ENCODE measurements around the gene ELMOD3. TPM values are rescaled to one million over a fixed set of nuclear protein-coding genes. Genes with fewer than 3 reads are reported as not detected.

ELMOD3 gene
- total RNA-seq, 2 experiments from 2014 or later, result 14.0 to 14.9 TPM

Other genes starting within 250 kb of the ELMOD3 start
- gene TCF7L1, start 221.4 kb upstream of the ELMOD3 start, total RNA-seq, result not detected
- 10 to 100 TPM; 82.2 to 85.4 TPM for gene TGOLN2, start 26.8 kb upstream of the ELMOD3 start, total RNA-seq
- gene RETSAT, start 241 bp upstream of the ELMOD3 start, total RNA-seq, result 10 to 100 TPM; 32.1 to 34.0 TPM
- gene CAPG, start 55.6 kb downstream of the ELMOD3 start, total RNA-seq, result 10 to 100 TPM; 23.4 to 23.7 TPM
- gene SH2D6, start 63.9 kb downstream of the ELMOD3 start, total RNA-seq, result under 1 TPM; 0.36 to 0.88 TPM
- gene MAT2A, start 184.4 kb downstream of the ELMOD3 start, total RNA-seq, result 100 to 1,000 TPM; 396 to 417 TPM
- gene GGCX, start 206.7 kb downstream of the ELMOD3 start, total RNA-seq, result 10 to 100 TPM; 23.2 to 24.1 TPM
- 10 to 100 TPM; 86.8 to 96.8 TPM for gene VAMP8, start 222.8 kb downstream of the ELMOD3 start, total RNA-seq
- 10 to 100 TPM; 24.4 to 25.7 TPM for gene VAMP5, start 229.7 kb downstream of the ELMOD3 start, total RNA-seq
- gene RNF181, start 241.0 kb downstream of the ELMOD3 start, total RNA-seq, result 100 to 1,000 TPM in 1 of 2 experiments, 10 to 100 TPM in 1; 98.9 to 104 TPM
- gene TMEM150A, start 247.9 kb downstream of the ELMOD3 start, total RNA-seq, result 1 to 10 TPM; 3.9 to 4.4 TPM